ENCODE results near the gene PHACTR3.

PHACTR3 gene

GRCh38 chr20:59625214-59625922, 21.0 kb downstream of the PHACTR3 start:
- TF ChIP-seq CTCF (IDR thresholded peaks at IDR 0.05; ENCODE audit: low read depth, low read length, missing control alignments), result no peak
- no peak overlapping the region for H3K4me3 ChIP-seq (replicated peaks; ENCODE audit: low read depth, low read length)
- DNase-seq (ENCODE audit: extremely low read depth, low read depth), result no peak

- DNase-seq (ENCODE audit: extremely low read depth, low read depth), result no peak
- TF ChIP-seq CTCF (IDR thresholded peaks at IDR 0.05; ENCODE audit: low read depth, low read length, missing control alignments), result no peak
Measured at GRCh38 chr20:59627298-59627697, 23.0 kb downstream of the PHACTR3 start.

GRCh38 chr20:59628171-59628570, 23.8 kb downstream of the PHACTR3 start:
- DNase-seq (ENCODE audit: extremely low read depth, low read depth), result no peak
- no peak for TF ChIP-seq CTCF (IDR thresholded peaks at IDR 0.05; ENCODE audit: low read depth, low read length, missing control alignments)
- H3K4me3 ChIP-seq (replicated peaks; ENCODE audit: low read depth, low read length), result no peak overlapping the region

More at GRCh38 chr20:59627298-59627697, 23.0 kb downstream of the PHACTR3 start:
- H3K4me3 ChIP-seq (replicated peaks; ENCODE audit: low read depth, low read length), result no peak overlapping the region

GRCh38 chr20:59629141-59630045, 25.1 kb downstream of the PHACTR3 start:
- H3K4me3 ChIP-seq (replicated peaks; ENCODE audit: low read depth, low read length), result no peak overlapping the region
- no peak for TF ChIP-seq CTCF (IDR thresholded peaks at IDR 0.05; ENCODE audit: low read depth, low read length, missing control alignments)
- DNase-seq (ENCODE audit: extremely low read depth, low read depth), result no peak

- DNase-seq (ENCODE audit: extremely low read depth, low read depth), result no peak
- no peak overlapping the region for H3K4me3 ChIP-seq (replicated peaks; ENCODE audit: low read depth, low read length)
- TF ChIP-seq CTCF (IDR thresholded peaks at IDR 0.05; ENCODE audit: low read depth, low read length, missing control alignments), result no peak
Measured at GRCh38 chr20:59630526-59630925, 26.2 kb downstream of the PHACTR3 start.

- DNase-seq (ENCODE audit: extremely low read depth, low read depth), result no peak
- H3K4me3 ChIP-seq (replicated peaks; ENCODE audit: low read depth, low read length), result no peak overlapping the region
- no peak for TF ChIP-seq CTCF (IDR thresholded peaks at IDR 0.05; ENCODE audit: low read depth, low read length, missing control alignments)
Measured at GRCh38 chr20:59631751-59632540, 27.6 kb downstream of the PHACTR3 start.

Measured in HFF-Myc (cell line).